ENCODE results near the gene RADIL.

DNA sequence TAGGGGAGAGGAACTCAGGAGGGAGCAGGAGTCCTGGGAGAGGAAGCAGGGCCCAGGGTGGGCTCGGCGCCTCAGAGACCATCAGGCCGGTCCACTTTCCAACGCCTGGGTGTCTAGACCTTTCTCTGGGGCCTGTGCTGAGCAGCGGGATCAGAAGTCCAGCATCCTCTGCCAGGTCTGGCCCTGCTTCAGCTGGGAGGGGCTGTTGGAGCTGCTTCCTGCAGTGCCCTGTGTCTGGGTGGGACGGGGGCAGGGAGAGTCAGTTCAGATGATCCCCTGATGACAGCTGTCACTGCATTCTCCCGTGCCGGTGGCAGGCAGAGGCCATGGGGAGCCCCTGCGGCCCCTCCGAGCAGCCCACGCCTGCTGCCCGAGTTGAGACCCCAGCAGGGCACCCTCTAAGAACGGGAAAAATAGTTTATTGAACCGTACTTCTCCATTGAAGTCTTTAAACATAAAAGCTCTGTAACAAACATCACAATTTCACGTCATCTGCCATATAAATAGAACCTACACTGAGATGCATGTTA lies 84.7 kb downstream of the RADIL start:
- TF ChIP-seq SP3 (tag by site-specific recombination; IDR thresholded peaks at IDR 0.05) (no peak), ZFP3 (tag by site-specific recombination; IDR thresholded peaks at IDR 0.05; ENCODE audit: low read depth) (no peak), ZBTB7A (tag by site-specific recombination; IDR thresholded peaks at IDR 0.05; ENCODE audit: low read depth) (no peak), ZNF121 (tag by site-specific recombination; IDR thresholded peaks at IDR 0.05) (no peak)
- TF ChIP-seq, protein P1, sequence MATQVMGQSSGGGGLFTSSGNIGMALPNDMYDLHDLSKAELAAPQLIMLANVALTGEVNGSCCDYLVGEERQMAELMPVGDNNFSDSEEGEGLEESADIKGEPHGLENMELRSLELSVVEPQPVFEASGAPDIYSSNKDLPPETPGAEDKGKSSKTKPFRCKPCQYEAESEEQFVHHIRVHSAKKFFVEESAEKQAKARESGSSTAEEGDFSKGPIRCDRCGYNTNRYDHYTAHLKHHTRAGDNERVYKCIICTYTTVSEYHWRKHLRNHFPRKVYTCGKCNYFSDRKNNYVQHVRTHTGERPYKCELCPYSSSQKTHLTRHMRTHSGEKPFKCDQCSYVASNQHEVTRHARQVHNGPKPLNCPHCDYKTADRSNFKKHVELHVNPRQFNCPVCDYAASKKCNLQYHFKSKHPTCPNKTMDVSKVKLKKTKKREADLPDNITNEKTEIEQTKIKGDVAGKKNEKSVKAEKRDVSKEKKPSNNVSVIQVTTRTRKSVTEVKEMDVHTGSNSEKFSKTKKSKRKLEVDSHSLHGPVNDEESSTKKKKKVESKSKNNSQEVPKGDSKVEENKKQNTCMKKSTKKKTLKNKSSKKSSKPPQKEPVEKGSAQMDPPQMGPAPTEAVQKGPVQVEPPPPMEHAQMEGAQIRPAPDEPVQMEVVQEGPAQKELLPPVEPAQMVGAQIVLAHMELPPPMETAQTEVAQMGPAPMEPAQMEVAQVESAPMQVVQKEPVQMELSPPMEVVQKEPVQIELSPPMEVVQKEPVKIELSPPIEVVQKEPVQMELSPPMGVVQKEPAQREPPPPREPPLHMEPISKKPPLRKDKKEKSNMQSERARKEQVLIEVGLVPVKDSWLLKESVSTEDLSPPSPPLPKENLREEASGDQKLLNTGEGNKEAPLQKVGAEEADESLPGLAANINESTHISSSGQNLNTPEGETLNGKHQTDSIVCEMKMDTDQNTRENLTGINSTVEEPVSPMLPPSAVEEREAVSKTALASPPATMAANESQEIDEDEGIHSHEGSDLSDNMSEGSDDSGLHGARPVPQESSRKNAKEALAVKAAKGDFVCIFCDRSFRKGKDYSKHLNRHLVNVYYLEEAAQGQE (tag by site-specific recombination; IDR thresholded peaks at IDR 0.05), result no peak
- TF ChIP-seq, protein P2, sequence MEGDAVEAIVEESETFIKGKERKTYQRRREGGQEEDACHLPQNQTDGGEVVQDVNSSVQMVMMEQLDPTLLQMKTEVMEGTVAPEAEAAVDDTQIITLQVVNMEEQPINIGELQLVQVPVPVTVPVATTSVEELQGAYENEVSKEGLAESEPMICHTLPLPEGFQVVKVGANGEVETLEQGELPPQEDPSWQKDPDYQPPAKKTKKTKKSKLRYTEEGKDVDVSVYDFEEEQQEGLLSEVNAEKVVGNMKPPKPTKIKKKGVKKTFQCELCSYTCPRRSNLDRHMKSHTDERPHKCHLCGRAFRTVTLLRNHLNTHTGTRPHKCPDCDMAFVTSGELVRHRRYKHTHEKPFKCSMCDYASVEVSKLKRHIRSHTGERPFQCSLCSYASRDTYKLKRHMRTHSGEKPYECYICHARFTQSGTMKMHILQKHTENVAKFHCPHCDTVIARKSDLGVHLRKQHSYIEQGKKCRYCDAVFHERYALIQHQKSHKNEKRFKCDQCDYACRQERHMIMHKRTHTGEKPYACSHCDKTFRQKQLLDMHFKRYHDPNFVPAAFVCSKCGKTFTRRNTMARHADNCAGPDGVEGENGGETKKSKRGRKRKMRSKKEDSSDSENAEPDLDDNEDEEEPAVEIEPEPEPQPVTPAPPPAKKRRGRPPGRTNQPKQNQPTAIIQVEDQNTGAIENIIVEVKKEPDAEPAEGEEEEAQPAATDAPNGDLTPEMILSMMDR (tag by site-specific recombination; IDR thresholded peaks at IDR 0.05), result no peak
